Stimulated activated CD8-positive, alpha-beta memory T cell treated with anti-CD3 and anti-CD28 coated beads, Interleukin-12 subunit alpha, Interleukin-12 subunit beta, amount 100 ng/mL, for 1 hour (primary cell): ENCODE data around the gene NUMA1.

Experiments
- DNase-seq: peaks from one replicate; pipeline ENCODE4 v3.0.0-alpha.2; 2020; ENCODE audit warnings: low read depth

The NUMA1 gene

DNA sequence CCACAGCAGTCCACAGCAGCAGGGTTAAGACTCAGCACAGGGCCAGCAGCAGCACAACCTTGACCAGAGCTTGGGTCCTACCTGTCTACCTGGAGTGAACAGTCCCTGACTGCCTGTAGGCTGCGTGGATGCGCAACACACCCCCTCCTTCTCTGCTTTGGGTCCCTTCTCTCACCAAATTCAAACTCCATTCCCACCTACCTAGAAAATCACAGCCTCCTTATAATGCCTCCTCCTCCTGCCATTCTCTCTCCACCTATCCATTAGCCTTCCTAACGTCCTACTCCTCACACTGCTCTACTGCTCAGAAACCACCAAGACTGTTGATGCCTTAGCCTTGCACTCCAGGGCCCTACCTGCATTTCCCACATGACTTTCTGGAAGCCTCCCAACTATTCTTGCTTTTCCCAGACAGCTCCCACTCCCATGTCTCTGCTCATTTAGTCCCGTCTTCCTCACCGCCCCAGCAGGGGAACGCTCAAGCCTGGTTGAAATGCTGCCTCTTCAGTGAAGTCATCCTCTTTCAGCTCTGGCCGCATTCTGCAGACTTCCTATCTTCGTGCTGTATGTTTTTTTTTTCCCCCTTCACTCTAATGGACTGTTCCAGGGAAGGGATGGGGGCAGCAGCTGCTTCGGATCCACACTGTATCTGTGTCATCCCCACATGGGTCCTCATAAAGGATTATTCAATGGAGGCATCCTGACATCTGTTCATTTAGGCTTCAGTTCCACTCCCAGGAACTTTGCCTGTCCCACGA lies 78.3 kb downstream of the NUMA1 start:
- no peak for DNase-seq

DNA sequence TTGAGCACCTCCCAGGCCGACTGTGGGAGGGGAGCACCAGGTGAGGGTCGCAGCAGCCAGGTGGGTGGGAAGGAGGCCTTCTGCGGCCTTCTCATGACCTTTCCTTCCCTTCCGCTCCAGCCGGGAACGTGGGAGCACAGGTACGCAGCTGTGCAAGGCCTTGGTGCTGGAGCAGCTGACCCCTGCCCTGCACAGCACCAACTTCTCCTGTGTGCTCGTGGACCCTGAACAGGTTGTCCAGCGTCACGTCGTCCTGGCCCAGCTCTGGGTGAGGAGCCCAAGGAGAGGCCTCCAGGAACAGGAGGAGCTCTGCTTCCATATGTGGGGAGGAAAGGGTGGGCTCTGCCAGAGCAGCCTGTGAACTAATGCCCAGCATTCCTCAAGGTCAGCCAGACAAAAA lies 79.1 kb downstream of the NUMA1 start:
- no peak for DNase-seq

DNA sequence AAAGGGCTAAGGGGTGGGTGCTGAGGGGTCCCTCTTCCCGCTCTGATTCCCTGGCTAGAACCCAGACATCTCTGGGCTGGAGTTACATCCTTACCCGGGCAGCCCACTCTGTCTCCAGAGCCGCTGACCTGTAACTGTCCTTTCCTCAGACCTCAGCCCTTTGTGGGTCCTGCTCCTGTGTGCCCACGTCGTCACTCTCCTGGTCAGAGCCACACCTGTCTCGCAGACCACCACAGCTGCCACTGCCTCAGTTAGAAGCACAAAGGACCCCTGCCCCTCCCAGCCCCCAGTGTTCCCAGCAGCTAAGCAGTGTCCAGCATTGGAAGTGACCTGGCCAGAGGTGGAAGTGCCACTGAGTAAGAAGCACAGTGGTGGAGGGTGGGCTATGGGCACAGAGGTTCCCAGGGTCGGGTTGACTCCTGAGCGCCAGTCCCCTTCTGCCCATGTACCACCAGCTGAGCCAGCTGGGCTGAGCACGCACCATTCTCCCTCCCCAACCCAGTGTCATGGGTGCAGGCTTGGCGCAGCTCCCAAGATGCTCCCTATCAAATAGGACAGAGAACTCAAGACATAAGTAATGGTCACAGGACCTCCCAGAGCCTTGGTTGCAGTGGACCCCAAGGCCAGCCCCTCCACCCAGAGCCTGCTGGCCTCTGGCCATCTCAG lies 80.0 kb downstream of the NUMA1 start:
- no peak for DNase-seq

DNA sequence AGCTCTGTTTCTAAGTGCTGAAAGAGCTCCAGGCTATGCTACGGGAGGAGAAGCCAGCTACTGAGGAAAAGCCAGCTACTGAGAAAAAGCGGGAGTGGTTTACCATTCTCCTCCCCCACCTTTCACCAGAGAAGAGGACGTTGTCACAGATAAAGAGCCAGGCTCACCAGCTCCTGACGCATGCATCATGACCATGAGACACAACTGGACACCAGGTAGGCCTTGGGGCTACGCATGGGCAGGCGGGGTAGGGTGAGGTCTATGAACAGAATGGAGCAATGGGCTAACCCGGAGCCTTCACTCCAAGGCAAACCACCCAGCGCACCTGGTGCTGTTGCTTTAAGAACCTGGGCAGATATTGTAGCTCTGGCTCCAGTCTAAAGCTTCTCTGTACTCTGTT lies 80.5 kb downstream of the NUMA1 start:
- no peak for DNase-seq

DNA sequence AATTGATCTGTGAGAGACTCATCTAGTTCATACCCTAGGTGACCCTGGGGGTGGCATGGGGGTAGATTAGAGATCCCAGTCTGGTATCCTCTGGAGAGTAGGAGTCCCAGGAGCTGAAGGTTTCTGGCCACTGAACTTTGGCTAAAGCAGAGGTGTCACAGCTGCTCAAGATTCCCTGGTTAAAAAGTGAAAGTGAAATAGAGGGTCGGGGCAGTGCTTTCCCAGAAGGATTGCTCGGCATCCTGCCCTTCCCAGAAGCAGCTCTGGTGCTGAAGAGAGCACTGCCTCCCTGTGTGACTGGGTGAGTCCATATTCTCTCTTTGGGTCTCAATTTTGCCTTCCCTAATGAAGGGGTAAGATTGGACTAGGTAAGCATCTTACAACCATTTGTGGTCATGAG lies 81.0 kb downstream of the NUMA1 start:
- DNase-seq, result no peak

DNA sequence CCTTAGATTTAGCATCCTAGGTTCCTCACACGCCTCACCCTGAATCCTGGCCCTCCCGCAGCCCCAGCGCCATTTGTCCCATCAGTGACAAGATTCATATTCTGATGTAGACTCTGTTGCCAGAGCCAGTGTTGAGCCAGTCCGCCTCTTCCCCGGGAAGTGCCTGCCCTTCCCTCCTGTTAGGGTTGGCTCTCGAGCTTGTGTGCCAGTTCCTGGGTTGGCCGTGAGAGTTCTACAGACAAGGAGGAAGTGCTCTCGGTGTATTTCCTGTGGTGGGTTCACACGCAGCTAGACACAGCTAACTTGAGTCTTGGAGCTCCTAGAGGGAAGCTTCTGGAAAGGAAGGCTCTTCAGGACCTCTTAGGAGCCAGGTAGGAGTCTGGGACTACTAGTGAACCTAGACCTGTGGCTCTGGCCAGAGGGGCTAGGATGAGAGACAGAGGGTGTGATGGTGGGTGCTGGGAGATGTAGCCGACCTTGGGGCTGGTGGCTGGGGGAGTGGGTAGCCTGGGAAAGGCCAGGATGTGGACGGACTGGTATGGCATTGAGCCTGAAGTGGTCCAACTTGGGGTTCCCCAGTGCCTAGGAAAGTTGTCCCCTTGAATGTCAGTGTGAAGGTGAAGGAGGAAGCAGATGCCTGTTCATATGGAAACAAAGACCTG lies 81.6 kb downstream of the NUMA1 start, which contains the start of gene IL18BP:
IL18BP (plus strand) TSS at position 261 of the 662 bp plus-strand sequence. CDS start 1,076 bp downstream, outside the sequence.
- DNase-seq, result peak; percentile 12

DNA sequence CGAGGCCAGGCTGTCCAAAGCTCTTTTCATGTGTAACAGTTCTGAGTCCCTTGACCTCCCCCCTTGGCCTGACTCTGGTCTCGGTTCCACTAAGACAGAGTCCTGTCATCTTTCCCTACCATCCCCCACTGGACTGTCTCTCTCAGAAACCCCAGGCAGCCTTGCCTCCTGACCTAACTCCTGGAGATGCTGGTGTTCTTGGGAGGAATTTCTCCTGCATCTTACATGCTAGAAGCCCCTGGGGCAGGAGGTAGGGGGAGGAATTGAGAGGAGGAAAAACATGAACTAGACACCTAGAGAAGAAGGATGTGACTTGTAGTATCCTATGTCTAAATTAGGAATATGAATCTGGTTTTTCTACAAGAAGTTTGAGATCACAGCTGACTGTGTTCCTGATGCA lies 82.3 kb downstream of the NUMA1 start:
- DNase-seq, result no peak

DNA sequence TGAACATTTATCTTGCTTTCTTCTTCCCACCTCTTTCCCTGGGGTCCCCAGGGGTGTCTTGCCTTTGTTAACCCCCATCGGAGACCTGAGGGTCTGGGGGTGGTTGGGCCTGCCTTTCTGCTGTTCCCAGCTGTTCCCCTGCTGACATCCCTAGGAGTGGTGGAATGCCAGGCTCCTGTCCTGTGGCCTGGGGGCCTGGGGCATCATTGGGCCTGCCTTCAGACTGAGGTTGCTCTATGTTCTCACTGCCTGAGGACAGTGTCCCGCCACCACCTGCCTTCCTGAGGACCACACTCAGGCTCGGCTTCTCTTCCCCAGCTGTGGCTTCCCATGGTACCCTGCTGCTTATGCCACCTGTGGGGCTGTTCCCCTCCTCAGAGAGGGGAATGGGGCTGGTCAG lies 82.7 kb downstream of the NUMA1 start:
- no peak for DNase-seq

DNA sequence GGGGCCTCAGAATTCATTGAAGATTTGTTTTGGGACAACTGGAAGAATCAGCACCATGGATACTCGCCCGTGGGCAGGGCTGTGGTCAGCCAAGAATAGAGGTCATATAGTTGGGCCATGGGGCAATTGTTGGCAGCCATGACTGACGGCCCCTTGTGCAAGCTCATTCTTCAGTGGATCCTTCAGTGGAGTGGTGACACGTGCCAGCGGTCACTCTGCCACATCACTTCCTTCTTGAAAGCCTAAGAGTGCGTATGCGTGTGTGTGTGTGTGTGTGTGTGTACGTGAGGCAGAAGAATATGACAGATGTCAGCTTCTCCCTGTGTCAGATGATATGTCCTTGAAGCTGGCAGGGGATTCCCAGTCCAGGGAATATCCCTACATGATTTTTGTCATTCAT lies 83.4 kb downstream of the NUMA1 start:
- DNase-seq, result no peak

DNA sequence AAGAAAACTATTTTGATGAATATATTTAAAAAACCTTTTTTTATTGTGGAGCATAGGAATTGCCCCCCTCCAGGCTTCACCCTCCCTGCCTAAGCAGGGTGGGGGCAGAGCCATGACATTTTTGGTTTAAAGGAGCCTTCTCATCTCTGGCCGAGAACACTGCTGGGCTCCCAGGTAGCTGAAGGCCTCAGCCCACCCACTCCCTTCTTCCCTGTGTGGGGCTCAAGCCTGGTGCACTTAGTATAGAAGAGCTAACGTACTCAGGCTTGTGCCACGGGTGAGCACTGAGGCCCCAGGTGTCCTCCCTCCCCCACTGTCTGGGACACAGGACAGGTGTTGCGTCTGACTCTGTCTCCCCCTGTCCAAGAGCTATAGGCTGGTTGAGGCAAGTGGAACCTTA lies 83.8 kb downstream of the NUMA1 start:
- DNase-seq, result no peak

DNA sequence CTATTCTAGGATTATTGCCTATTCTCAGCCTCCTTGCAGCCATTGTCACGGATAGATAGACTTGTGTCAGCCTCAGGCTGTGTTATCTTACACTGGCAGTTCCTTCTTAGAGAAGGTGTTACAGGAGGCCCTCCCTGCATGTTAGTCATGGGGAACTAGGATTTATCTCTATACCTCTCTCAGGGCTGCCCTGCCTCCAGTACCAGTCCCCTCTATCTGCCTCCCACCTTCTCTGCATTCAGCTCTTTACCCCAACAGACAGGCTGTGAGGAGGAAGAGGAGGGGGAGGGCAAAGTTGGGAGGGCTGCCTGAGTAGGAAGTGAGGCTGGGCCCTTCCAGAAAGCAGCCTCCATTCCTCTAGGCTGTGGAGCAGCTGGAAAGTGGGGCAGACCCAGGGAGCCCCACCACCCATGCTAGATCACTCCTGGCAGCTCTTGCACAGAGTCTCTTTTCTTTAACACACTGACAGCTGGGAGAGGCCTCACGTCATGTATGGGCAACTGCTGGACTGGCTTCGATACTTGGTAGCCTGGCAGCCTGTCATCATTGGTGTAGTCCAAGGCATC lies 84.5 kb downstream of the NUMA1 start:
- DNase-seq, result no peak

DNA sequence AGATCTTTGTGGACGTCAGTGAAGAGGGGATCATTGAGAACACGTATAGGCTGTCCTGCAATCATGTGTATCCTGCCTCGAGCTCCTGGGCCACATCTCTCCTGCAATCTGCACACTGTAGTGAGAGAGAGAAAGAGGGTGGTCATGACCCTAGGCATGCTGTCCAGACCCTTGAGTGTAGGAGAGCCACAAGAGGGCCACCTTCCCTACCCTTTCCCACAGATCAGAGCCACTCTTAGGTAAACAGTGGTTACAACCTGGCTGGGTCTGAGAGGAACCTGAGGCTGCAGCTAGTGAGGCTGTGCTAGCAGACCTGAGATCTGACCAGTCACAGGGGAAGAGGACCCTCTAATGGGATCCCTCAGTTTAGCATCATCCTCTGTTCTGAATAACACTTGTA lies 85.6 kb downstream of the NUMA1 start:
- DNase-seq, result no peak

DNA sequence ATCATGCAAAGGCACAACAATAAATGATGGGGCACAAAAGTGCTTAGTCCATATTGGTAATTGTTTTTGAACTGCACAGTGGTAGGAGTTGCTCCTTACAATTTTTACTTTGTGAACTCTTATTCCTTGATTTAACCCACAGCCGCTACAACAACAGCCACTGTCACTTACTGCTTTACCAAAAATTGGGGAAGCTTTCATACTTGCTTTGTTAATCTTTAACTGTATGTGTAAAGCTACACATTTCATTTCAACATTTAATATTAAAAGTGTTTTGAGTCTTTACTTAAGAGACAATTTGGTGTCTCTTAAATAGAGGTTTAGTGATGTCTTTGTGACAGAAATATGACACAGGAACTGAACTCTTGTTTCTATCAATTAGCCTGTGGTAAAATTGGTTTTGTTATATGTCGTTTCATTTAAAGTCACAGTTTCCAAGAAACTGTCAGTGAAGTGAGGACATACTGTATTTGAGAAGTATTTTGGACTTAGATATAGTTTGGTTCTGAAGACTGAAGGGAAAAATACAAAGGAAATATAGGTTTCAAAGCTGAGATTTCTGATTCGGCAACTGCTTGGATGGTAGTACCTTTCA lies 88.1 kb downstream of the NUMA1 start:
- no peak for DNase-seq

DNA sequence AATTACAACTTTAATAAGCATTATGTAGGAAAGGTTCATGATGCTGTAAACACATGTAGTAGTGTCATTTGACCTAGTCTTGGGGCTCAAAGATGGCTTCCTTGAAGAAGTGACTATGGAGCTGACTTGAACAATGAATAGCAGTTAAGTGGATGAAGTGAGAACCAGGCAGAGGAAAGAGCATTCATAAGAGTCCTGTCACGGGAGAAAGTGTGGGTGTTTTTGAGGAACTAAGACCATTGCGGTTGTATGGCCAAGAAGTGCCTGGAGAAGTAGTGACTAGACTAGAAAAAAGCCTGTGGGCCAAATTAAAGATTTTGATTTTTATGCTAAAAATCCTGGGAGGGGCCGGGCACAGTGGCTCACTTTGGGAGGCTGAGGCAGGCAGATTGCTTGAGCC lies 88.8 kb downstream of the NUMA1 start:
- no peak for DNase-seq

DNA sequence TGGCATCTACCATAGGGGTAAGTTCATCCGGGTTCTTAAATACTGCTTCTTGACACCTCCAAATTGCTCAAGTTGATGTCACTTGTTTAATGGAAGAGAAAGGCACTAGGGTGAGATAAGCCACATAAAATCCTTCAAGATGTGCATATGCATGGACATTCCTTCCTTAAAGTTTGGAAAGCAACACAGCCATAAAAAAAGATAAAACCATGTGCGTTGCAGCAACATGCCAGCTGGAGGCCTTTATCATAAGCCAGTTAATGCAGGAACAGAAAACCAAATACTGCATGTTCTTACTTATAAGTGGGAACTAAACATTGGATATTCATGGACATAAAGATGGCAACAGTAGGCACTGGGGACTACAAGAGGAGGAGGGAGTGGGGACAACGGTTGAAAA lies 89.6 kb downstream of the NUMA1 start:
- no peak for DNase-seq

DNA sequence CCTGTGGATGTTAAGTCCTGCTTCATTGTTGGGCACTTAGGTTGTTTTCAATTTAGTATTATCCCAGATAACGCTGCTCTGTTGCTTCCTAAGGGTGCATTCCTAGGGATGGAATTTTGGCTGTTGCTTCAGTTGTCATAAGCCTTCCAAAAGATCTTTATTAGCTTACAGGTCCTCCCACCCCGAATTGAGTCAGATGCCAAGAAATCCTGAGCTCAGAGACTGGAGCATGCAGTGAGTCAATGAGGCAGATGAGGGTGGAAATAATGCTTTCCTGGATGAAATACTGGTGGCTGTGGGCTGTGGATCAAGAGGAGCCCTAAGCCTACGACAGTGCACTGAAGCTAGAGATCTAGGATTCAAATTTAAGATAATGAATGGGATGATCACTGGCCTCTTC lies 92.3 kb downstream of the NUMA1 start:
- DNase-seq, result no peak

DNA sequence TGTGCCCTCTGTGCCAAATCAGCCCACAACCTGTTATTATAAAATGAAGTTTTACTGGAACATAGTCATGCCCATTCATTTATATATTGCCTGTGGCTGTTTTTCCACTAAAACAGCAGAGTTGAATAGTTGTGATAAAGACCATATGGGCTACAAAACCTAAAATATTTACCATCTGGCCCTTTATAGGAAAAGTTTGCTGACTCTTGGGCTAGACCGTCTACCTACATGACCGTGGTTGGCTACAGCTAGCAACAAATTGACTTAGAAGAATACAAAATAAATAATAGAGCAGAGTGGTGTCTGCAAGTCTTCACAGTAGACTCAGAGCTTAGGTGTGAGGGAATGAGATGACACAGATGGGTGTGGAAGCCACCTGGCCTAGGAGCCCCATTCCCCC lies 92.8 kb downstream of the NUMA1 start:
- no peak for DNase-seq

DNA sequence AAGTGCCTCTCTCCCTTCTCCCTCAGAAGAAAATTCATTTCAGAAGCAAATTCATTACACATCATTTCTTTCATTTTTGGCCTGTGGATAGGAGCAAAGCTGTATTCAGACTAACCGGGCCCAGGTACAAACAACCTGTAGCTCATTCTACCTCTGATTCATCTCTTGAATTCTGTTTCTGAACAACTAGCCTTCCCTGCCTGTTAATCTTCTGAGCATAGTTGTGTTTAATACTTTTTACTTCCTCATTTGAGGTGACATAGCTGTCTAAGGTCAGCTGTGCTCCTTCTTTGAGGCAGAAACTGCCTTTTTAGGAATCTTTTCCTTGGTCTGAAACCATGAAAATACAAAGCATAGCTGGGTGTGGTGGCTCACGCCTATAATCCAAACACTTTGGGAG lies 94.2 kb downstream of the NUMA1 start:
- DNase-seq, result no peak

DNA sequence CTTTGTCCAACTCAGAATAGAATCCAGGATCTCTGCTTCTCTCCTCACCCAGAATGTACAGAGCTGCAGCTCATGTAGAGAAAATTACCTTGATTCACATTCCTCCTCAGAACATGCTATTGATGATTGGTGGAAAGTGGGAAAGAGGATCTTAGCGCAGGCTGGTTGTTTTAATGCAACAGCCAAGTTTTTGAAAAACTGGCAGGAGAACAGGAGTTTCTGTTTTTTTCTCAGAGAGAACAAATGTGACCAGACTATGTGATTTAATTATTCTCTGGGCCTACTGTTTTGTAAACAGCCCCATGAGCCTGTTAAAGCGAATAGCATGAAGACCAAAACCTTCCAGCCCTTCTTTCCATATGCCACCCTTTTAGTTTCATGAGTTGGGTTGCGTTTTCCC lies 100.7 kb downstream of the NUMA1 start:
- DNase-seq, result no peak

DNA sequence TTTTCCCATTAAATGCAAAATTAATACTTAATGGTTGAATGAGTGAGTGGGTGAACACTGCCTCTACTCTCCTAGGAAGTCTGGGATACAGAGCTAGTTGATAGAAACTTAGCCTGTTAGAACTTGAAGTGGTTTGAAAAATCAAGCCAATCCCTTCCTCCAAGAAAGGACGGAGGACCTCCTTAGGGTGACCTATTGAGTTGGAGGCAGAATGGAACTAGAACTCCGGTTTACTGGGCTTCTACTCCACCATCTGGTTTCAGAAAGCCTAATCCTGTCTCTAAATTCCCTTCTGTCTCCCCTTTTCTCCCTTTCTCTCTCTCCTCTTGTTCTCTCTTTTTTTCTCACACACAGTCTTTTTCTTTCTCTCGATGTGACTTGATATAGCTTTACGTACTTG lies 101.2 kb downstream of the NUMA1 start:
- no peak for DNase-seq

DNA sequence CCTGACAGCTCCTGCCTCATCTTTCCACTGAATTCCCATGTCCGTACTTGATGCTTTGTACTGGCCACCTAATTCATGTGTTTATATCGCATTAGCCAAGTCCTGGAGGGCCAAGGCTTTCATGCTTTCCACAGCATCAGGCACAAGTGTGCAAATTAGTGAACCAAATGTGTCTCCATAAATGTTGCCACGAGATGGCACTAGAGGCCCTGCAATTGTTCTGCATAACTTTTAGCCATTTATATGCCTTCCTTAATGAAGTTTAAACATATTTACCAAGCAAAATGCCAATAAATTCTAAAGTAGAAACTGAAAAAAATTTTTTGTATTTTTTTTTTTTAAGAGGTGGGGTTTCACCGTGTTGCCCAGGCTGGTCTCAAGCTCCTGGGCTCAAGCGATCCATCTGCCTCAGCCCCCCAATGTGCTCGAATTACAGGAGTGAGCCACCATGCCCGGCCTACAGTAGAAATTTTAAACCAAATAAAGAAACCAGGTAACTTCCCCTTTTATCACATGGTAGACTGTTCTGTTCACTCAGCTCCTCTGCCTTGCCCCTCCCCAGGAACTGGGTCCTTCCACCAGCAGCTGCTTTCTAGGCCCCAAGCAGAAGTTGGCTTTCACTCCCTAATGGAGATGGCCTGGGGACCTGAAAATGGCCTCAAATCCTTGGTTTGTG lies 102.5 kb downstream of the NUMA1 start:
- peak; percentile 36 for DNase-seq

DNA sequence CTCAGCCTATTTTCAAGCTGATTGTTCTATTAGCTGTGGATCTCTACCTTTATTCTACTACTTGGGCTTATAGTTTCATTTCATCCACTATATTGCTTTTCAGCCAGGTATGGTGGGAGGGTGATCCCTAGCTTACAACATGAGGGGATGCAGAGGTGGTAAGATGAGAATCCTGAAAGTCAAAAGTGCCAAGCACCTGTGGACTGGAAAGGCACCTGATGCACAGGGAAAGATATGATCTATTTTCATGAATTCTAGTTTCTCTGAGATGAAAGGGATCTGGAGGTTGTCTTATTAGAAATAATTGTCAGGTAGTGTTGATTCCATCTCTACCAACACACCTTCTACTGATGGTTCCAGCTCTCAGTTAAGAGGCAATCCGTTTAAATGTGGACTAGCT lies 103.3 kb downstream of the NUMA1 start:
- no peak for DNase-seq
